Epidermal melanocyte (primary cell): ENCODE results near the gene LPAR2.
"Not testable (repeated sequence)": the region's sequence is repeated elsewhere in the genome, so short reads cannot be mapped to it uniquely, and the experiment has no call there.

Experiments
- DNase-seq: peaks from one replicate; pipeline ENCODE4 v3.0.0; 2011; ENCODE audit warnings: low spot score; ENCODE audit not compliant: insufficient read length

Gene LPAR2

DNA sequence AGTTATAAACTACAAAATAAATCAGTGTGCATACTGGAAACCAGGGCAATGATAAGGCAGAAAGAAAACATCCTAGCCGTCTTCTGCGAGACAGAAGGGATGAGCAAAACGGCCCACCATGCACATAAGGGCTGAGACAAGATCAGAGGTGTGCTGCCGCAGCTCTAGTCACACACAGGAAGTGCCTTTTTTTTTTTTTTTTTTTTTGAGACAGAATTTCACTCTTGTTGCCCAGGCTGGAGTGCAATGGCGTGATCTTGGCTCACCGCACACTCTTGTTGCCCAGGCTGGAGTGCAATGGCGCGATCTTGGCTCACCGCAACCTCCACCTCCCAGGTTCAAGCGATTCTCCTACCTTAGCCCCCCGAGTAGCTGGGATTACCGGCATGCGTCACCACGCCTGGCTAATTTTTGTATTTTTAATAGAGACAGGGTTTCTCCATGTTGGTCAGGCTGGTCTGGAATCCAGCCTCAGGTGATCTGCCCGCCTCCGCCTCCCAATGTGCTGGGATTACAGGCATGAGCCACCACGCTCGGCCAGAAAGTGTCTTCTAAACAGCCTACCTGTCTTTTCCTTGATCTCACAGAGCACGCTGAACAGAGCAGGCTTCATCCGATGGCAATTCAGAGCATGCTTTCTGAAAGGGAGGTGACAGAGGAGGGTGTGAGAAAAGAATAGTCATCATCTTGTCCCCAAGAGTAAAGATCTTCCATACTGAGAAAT is 29.1 kb downstream of the LPAR2 start:
- not testable (repeated sequence) for DNase-seq

DNA sequence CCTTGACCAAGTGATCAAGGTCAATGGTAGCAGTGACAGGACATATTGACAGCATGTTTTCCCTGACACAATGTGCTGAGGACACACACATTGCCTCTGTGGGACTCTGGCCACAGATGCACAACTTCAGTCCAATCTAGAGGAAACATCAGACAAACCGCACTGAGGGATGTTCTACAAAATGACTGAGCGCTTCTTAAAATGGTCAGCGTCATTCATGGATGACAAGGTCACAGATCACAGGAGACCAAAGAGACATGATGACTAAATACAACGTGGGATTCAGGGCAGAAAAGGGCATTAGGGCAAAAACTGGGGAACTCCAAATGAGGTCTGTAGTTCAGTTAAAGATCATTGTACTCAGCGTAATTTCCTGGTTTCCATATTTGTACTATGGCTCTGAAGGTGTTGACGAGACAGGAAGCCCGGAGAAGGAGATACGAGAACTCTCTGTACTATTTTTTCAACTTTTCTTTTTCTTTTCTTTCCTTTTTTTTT is 30.2 kb downstream of the LPAR2 start:
- DNase-seq: no peak

DNA sequence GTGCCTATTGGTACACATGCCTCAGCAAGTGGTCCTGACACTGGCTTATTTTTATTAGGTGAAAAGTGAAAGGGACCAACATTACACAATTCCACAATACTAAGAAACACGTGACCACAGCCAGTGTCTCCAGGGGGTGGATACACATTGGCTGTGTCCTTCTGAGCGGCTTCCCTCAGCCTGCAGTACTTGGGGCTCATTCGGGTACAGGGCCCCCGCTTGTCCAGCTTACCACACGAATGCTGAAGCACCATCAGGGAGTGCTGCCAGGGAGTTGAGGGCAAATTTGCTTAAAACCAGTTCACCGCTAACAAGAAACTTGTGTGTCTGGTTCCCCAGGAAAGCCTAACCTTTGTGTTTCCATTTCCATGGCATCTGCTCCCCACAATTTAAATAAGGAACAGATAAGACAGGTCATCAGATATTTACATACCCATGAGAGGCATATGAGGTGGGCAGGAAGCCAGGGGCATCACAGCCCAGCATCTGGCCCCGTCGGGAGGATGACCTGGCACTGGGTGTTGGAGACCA is 32.8 kb downstream of the LPAR2 start:
- DNase-seq: no peak

DNA sequence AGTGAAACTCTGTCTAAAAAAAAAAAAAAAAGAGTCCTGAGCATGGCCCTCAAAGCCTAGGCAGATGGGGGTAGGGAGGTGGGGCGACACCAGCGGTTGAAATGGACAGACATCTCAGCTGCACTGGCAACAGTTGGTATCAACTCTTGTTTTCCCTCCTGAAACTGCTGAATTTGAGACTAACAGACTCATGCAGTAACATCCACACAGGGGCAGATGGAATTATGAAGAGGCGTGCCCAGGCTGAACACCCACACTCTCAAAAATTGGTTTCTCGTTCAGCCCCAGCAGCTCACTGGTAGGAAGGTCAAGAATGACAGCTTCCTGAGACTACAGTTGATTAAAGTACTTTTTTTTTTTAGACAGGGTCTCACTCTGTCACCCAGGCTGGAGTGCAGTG is 33.6 kb downstream of the LPAR2 start:
- no peak for DNase-seq

DNA sequence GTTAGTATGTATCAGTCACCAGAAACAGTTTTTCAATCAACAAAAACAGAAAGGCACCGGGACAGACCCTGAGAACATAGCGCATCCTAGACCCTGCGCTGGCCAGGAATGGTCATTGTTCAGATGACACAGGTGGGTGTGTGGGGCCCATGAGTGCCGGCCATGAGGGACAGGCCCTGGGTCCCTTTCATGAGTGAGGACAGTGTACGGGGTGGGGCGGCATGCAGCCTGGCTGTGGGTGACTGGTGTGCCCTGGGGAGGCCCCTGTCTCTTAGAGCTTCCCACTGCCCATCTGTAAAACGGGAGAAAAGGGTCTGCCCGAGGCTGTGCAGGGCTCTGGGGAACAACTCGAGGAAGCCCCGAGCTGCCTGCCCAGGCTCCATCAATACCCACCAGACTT is 35.3 kb downstream of the LPAR2 start:
- DNase-seq: no peak

DNA sequence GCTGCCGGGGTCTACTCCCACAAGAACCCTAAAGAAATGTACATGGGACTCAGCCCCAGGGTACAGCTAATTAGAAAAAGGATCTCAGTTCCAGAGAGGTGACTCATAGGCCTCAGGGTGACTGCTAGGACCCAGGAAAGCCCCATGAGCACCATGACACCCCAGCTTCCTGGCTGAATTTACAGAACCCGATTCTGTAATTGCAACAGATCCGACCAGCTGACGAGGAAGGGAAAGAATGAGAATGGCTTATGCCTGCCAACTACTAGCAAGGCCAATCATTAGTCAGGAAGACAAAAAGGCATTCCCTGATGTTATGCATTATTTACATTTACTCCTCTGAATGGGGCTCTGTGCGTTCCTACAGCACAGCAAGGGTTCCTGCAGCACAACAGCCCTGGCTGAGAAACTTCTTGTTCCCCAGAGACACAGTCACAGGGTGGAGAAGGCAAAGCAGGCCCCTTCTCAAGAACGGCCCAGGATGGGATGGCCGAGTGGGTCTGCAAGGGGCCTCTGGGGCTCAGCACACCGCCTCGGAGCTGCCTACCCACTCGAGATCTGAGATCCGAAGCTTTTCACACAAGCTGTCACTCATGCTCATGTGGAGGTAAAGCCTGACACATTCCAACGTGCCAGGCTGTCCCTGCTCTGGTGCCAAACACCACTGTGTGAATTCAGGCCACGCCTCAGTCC is 36.7 kb downstream of the LPAR2 start:
- peak; percentile 82 for DNase-seq

DNA sequence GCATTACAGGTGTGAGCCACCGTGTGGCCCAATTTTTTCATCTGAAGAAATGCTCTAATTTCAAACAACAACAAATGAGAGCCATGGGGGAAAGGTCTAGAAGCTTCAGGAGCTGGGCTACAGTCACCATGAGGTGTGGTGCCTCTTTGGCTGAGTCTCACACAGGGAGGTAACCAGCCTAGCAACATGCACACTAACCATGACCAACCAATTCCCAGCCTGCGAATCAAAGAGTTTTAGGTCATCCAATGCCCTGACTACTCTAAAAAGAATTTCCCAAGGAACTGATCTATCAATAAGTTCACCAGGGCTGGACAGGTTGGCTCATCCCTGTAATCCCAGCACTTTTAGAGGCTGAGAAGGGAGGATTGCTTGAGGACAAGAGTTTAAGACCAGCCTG is 39.5 kb downstream of the LPAR2 start:
- DNase-seq: no peak

DNA sequence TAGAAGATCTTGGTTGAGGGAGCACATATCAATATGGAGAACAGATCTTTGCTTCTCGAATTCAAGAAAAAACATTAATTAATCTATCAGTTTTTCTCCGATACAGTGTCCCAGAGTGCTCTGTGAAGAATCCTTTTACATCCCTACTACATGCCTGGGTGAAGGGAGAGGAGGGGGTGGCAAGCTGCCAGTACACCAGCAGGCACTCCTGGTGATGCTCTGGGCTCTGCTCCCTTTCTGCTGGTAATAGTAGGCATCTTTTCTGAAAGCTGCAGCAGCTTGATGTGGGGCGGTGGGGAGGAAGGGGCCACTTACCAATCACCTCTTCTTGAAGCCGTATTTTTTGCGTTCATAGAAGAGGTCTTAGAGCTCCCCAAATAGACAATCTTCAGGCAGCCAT is 40.2 kb downstream of the LPAR2 start:
- no peak for DNase-seq

DNA sequence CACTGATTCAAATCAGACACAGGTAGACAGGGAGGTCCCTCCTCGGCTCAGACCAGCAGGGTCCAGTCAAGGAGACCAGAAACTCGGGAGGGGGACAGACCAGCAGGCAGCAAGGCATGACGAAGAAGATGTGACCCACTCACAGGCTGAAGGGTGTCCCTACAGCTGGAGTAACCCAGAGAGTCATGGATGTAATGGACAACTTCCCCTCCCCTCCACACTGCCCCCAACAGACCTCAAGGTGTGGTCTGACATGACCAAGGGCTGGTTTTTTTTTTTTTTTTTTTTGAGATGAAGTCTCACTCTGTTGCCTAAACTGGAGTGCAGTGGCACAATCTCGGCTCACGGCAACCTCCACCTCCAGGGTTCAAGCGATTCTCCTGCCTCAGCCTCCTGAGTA is 43.7 kb downstream of the LPAR2 start:
- DNase-seq: no peak

DNA sequence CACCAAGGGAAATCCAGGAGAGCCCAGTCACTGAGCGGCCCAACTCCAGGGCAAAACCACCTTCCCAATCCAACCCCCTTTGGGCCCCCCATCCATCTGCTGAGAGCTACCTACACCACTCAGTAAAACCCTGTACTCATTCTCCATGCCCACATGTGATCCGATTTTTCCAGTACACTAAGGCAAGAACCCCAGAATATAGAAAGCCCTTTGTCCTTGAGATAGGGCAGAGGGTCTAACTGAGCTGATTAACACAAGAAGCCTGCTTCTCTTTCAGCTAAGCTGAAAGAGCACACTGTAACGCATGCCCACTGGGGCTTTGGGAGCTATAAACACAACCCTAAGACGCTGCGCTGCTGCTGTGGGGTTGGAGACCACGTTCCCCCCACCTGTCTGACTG is 45.5 kb downstream of the LPAR2 start:
- DNase-seq: no peak

DNA sequence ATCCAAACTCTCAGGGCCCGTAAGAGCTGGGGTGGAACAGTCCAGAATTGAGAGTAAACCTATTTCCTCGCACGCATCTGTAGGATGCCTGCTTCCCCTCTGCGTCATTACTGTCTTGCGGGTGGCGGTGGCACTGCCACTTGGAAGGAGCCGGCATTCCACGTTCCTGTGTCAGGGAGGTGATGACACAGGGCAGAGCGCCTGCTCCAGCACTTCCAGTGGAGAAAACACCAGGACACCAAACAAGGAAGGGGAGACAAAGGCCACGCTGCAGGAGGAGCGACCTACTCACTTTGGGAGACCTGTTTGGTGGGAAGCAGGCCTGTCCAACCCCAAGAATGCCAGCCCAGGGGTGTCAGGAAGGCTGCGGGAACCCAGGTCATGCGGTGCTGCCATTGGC is 46.6 kb downstream of the LPAR2 start:
- no peak for DNase-seq

DNA sequence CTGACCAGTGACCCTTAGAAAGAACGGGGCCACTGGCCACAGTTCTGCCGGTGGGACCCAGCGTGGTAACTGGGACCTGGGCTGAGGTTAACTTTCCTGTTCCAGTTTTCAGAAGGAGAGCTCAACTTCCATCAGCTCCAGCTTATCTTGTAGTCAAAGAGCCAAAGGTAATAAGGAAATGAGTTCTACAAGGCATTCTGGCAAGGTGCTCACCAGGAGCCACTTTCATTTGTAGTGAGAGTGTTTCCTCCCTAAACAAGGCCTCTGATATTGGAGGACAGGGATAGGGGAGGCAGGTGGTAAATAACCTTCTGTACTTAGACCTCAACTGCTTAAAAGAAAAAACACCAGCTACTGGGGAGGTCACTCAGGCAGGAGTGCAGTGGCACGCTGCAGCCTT is 47.6 kb downstream of the LPAR2 start:
- DNase-seq: no peak

DNA sequence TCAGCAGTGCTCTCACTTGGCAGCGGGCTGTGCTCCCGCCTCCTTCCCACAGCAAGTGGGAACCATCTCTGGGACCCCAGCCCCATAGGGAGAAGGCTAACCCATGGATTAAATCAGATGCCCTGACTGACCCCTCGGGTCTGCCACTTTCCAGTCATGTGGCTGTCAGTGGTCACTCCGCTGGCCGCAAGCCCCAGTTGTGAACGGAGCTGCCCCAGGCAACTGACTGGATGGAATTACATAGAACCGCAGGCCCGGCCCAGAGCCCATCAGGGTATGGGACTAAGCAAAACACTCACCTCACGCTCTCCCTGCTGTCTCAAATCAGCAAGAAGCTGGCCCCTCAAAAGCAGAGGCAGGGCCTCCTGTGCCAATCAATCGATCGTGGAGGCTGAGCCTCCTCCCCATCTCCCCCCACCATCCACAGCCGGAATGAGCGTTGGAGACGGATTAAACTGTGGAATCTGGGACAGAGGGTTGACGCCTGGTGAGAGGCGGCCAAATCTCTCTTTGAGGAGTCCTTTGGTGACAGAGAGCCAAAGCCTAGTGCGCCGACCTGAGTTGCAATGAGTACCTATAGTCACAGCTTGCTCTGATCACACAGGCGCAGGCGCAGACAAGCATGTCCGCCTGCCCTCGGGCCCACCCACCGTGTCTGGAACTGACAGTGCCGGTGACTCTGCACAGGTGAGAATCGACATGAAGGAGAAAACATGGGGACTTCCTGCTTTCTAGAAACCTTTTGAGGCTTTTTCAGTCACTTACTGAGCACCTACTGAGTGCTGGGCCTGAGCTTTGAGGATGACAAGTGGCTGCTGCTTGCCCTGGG is 48.3 kb downstream of the LPAR2 start:
- no peak for DNase-seq

DNA sequence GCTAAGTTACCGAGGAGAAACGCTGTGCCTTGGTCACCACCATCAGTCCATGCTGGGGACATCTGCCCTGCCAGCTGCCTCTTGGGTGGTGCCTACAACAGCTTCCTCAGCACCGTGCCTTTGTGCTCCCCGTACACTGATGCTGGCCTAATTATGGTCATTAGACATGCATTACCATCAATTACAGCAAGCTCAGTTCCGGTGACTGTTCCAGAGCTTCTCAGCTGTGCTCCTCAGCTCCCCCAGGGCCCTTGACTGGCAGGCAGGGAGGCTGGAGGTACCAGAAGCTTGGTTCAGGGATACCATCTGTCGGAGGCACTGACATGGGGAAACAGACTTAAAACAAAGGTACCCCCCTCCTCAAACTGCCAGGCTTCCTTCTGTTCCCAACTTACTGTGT is 49.8 kb downstream of the LPAR2 start:
- no peak for DNase-seq

DNA sequence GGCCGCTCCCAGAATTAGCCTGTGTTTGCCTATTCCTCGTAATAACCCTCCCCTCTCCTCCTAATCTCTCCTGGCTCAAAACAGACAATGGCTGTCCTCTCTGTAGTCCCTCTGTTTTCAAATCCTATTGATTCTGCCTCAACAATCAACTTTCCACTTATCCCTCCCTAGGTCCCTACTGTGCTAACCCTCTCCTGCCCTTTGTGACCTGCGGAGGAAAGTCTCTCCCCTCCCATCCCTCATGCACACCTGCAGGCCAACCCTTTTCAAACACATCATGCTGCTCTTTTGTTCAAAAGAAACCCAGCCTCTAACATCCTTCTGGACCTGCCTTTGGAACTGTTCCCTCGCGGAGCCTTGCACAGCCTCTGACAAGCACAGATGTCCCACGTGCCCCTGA is 52.6 kb downstream of the LPAR2 start:
- DNase-seq: no peak
